RKO (cell line): ENCODE measurements around the gene HMGN5.

Source experiments
- DNase-seq: peaks from one replicate; pipeline ENCODE4 v3.0.0-alpha.2; 2016; ENCODE audit warnings: low spot score

The HMGN5 gene

GRCh38 chrX:81120258-81120935 lies 81.3 kb downstream of the HMGN5 start:
- DNase-seq, result peak; percentile 15

- DNase-seq, result no peak
These were observed 87.0 kb downstream of the HMGN5 start for GRCh38 chrX:81114757-81115156.

GRCh38 chrX:81110286-81110685 lies 91.4 kb downstream of the HMGN5 start:
- DNase-seq, result no peak

- DNase-seq, result no peak
These were observed 119.1 kb downstream of the HMGN5 start for GRCh38 chrX:81082649-81083048.
